C4-2B (cell line): ENCODE results near the gene C1RL.
A peak's percentile ranks its signal among the peaks of the same experiment; 100 is the strongest.
"Not testable (repeated sequence)": the region's sequence is repeated elsewhere in the genome, so short reads cannot be mapped to it uniquely, and the experiment has no call there.

Experiments used
- H3K27ac ChIP-seq: fragments of 450-650 bp; 2 replicates; pipeline ENCODE4 v1.5.1; 2017
- CTCF ChIP-seq: fragments of 450-650 bp; conservative IDR thresholded peaks from 2 replicates; pipeline ENCODE4 v1.5.1; 2017; ENCODE audit warnings: mild to moderate bottlenecking
- ZFX ChIP-seq: fragments of 450-650 bp; IDR thresholded peaks from 2 replicates; pipeline ENCODE4 v1.6.1; 2017

The C1RL gene

GRCh38 chr12:7114008-7114407, 5.0 kb upstream of the C1RL start:
- no peak overlapping the region for H3K27ac ChIP-seq
- TF ChIP-seq ZFX, result no peak
- no peak for TF ChIP-seq CTCF

GRCh38 chr12:7113389-7113871, 4.4 kb upstream of the C1RL start:
- peak; percentile 91 for TF ChIP-seq CTCF
- TF ChIP-seq ZFX, result no peak
- no peak overlapping the region for H3K27ac ChIP-seq

GRCh38 chr12:7112041-7112440, 3.0 kb upstream of the C1RL start:
- no peak for TF ChIP-seq ZFX
- no peak for TF ChIP-seq CTCF

GRCh38 chr12:7110661-7111060, 1.6 kb upstream of the C1RL start:
- no peak overlapping the region for H3K27ac ChIP-seq

More at GRCh38 chr12:7112041-7112440, 3.0 kb upstream of the C1RL start:
- H3K27ac ChIP-seq, result no peak overlapping the region

GRCh38 chr12:7109572-7109920, 532 bp upstream of the C1RL start:
- TF ChIP-seq ZFX (no peak), CTCF (peak; percentile 47; the same call in 1 of the 2 replicates)
- H3K27ac ChIP-seq, result no peak overlapping the region; the same call in 1 of the 2 replicates

More at GRCh38 chr12:7110661-7111060, 1.6 kb upstream of the C1RL start:
- TF ChIP-seq ZFX, result no peak
- no peak for TF ChIP-seq CTCF

GRCh38 chr12:7108003-7108795, 815 bp downstream of the C1RL start:
- peak overlapping the region; percentile 77 for H3K27ac ChIP-seq
- no peak for TF ChIP-seq CTCF
- no peak; the same call in 1 of the 2 replicates for TF ChIP-seq ZFX

GRCh38 chr12:7107636-7108002, 1.4 kb downstream of the C1RL start:
- TF ChIP-seq CTCF (no peak), ZFX (no peak)
- peak overlapping the region; percentile 77 for H3K27ac ChIP-seq

- not testable (repeated sequence) for H3K27ac ChIP-seq
These were observed 1.8 kb downstream of the C1RL start for GRCh38 chr12:7107181-7107580.
